ENCODE data around the gene ARID5B. TPM values are rescaled to one million over a fixed set of nuclear protein-coding genes. Genes with fewer than 3 reads are reported as not detected.
"Not testable (repeated sequence)": the region's sequence is repeated elsewhere in the genome, so short reads cannot be mapped to it uniquely, and the experiment has no call there.

Gene ARID5B
- total RNA-seq, 1 experiment from 2014 or later = 2.3 TPM

GRCh38 chr10:62027841-62028501, 126.5 kb downstream of the ARID5B start:
- ATAC-seq (no peak), DNase-seq (ENCODE audit: low spot score) (no peak)
- H3K4me1 Mint-ChIP-seq = no peaks in the 10 kb centered on the region; the same call in 1 of the 2 replicates
- CTCF ChIA-PET = interaction anchor here (0.5 to 2.0 kb wide), 2 partner anchors 11 to 42 kb away, joined by 3 to 5 read pairs; no protein-coding TSS in a partner anchor
- TF ChIP-seq USF1 (CRISPR knock-in tag; IDR thresholded peaks at IDR 0.05) (no peak), ATF2 (CRISPR knock-in tag; IDR thresholded peaks at IDR 0.05; ENCODE audit: borderline replicate concordance, low read depth) (no peak), ZNF532 (CRISPR knock-in tag; IDR thresholded peaks at IDR 0.05; ENCODE audit: borderline replicate concordance) (no peak), HMGA2 (CRISPR knock-in tag; IDR thresholded peaks at IDR 0.05) (no peak), E2F5 (CRISPR knock-in tag; IDR thresholded peaks at IDR 0.05) (no peak), SMAD3 (CRISPR knock-in tag; IDR thresholded peaks at IDR 0.05; ENCODE audit: borderline replicate concordance) (no peak), ELF4 (CRISPR knock-in tag; IDR thresholded peaks at IDR 0.05; ENCODE audit: low read depth) (no peak), IRF2 (CRISPR knock-in tag; IDR thresholded peaks at IDR 0.05; ENCODE audit: borderline replicate concordance, low read depth) (no peak), ZNF232 (CRISPR knock-in tag; IDR thresholded peaks at IDR 0.05) (no peak), AR (CRISPR knock-in tag; IDR thresholded peaks at IDR 0.05) (no peak), TEAD4 (CRISPR knock-in tag; IDR thresholded peaks at IDR 0.05) (no peak), RORB (CRISPR knock-in tag; IDR thresholded peaks at IDR 0.05) (no peak), TP53 (CRISPR knock-in tag; IDR thresholded peaks at IDR 0.05) (no peak), ZNF671 (CRISPR knock-in tag; IDR thresholded peaks at IDR 0.05) (no peak), TEAD1 (CRISPR knock-in tag; IDR thresholded peaks at IDR 0.05) (no peak), CDX4 (CRISPR knock-in tag; IDR thresholded peaks at IDR 0.05; ENCODE audit: borderline replicate concordance) (no peak), ZNF281 (CRISPR knock-in tag; IDR thresholded peaks at IDR 0.05) (no peak), NR2C2 (CRISPR knock-in tag; IDR thresholded peaks at IDR 0.05) (no peak), NFYB (CRISPR knock-in tag; conservative IDR thresholded peaks at IDR 0.05; ENCODE audit: low read depth) (no peak)
- H3K36me3 Mint-ChIP-seq = no peaks in the 10 kb centered on the region
- H3K27ac Mint-ChIP-seq = no peak overlapping the region
- peaks cover 2% of the 10 kb centered on the region; the same call in 1 of the 2 replicates for H3K27me3 Mint-ChIP-seq (ENCODE audit: low read depth)
- POLR2A ChIA-PET = no interaction called here
- no peaks in the 10 kb centered on the region for H3K9me3 Mint-ChIP-seq
- no peak overlapping the region for H3K4me3 Mint-ChIP-seq

- H3K27me3 Mint-ChIP-seq (ENCODE audit: low read depth); ATAC-seq; H3K4me3 Mint-ChIP-seq; DNase-seq (ENCODE audit: low spot score); H3K36me3 Mint-ChIP-seq; H3K27ac Mint-ChIP-seq; POLR2A ChIA-PET; H3K4me1 Mint-ChIP-seq; H3K9me3 Mint-ChIP-seq: not testable (repeated sequence)
- CTCF ChIA-PET = interaction anchor here (2.0 kb wide), 1 partner anchor 10 kb away, joined by 5 read pairs; no protein-coding TSS in a partner anchor
Measured at GRCh38 chr10:62028502-62028842, 127.0 kb downstream of the ARID5B start.

Data from WTC11 (cell line).